Activated effector memory CD4-positive, alpha-beta T cell treated with Interleukin-2 at 50 U/mL for 16 hours (primary cell): ENCODE data around the gene ME3.

Experiments used
- DNase-seq: peaks from one replicate; pipeline ENCODE4 v3.0.0-alpha.2; 2020

Gene ME3

DNA sequence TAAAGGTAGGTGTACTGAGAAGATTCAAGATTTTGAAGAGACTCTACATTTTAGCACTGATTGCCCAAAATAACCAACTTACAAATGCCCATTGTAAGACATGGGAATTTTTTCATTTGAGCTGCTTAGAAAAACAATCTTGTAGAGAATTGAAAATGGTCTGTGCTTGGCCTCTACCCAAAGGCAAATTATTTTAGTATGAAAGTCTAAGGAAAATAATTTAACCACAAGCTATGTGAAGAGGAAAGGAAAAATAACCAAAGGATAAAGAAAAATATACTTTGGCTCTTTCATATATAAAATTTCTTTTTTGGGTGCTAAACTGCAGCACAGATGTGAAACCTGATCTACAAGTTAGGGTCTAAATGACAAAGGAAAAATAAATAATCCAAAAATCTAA lies 54.9 kb downstream of the ME3 start:
- no peak for DNase-seq

DNA sequence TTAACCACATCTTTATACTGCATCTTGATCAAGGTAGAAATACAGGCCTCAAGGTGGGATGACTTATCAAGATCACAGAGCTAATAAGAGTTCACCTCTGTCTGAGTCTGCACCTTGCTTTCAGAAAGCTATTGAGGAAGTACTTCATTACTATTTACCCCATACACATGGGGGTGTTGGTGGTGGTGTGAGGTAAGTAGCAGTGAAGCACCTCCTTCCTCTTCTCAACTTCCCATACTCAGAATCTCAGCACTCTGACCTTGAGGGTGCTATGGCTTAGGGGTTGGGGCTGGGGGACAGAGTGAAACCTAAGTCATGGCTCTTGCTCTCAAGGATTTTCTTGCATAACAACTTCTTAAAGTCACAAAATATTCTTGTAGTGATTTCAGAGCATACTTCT lies 56.9 kb downstream of the ME3 start:
- no peak for DNase-seq

DNA sequence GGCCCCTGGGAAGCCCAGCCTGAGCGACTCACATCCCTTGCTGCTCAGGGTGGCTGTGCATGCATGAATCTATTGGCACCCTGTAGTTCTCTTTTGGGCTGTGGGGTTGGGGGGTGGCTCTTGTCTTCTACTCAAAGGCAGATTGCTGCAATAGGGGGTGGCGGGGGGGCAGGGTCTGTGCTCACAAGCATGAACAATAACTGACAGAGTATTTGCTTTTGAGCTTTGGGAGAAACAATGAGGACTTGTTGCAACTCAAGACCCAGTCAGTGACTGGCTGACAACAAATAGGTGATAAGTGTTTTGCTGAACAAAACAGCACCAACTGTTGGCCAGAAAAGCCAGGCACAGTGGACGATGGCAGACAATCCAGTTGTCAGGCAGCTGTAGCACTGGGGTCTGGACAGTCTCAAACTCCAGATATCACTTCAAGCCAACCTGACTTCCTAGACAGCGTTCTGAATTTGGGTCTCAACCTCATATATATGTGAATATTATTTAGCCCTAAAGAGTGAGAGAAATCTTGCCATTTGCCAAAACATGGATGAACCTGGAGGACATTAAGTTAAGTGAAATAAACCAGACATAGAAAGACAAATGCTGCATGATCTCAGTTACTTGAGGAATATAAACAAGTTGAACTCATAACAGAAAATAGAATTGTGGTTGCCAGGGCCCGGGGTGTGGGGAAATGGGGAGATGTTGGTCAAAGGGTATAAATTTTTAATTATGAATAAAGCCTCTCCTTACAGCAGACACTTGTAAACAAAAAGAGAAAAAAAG lies 61.7 kb downstream of the ME3 start:
- DNase-seq: no peak

DNA sequence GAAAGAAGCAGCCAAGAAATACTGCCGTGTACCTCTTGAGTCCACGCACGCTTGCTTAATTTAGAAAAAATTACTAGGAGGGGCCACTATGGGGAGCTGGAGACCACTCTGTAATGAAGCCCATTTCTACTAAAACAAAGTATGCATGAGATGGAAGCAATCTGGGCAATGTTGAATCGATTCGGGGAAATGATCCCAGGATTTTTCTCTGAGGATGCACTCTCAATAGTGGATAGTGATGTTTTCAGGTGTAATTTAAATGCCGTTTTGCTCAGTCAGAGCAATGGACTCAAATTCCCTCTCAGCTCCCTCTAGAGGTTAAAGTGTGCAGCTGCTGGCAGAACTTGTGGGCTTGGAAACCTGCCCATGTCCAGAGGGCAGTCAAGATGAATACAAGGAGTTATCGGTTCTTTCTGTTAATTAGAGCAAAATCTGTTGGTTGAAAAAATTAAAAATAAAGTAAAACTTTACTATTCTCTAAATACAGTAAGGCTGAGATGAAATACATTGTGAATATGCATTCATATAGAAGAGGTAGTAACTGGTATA lies 64.1 kb downstream of the ME3 start:
- DNase-seq: no peak

DNA sequence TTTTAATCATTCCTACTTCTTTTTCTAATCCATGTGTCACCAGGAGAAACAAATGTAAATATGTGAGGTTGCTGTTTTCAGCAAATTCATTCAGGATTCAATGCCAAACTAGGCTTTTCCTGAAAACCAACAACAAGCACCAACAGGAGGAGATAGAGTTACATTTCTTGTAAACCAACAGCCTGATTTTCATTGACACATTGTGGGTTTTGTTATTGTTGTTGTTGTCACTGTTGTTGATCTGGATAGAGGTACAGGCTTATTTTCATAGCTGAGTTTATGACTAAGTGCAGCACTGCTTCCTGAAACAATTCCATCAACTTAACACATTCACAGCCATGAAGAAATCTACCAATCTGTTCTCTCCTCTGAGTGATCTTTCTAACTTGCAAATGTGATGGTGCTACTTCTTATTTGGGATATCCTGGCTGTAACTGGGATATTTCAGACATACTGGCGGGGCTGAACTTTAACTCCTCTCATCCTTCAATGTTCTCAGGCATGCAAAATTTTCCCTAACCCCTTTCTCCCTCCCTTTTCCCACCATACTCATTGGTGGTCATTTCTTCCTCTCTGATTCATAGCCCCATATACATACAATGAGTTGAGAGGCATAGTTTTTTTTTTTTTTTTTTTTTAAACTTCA lies 65.5 kb downstream of the ME3 start:
- DNase-seq: no peak

DNA sequence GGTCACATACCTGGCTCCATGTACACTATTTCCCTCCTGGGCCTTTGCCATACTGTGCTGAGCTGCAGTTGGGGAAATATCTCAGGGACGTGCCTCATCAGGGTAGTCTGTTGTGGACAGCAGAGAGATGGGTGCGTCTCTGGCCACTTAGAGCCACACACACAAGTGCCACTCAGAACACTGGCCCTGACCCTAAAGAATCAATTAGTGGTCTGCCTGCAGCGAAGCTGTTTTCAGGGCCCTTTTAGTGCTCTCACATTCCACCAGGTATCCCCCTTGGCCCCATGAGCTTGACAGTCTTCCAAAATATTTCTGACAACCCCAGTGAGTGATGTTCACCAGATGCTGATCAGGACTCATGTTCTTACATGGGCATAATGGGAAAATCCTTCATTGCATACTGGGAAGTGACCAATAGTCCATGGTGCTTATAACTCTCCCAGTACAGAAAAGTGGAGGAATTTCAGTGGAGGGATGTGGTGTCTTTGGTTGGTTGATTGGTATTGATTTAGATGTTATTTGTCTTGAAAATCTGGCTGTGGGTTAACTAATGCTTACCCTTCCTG lies 66.1 kb downstream of the ME3 start:
- no peak for DNase-seq

DNA sequence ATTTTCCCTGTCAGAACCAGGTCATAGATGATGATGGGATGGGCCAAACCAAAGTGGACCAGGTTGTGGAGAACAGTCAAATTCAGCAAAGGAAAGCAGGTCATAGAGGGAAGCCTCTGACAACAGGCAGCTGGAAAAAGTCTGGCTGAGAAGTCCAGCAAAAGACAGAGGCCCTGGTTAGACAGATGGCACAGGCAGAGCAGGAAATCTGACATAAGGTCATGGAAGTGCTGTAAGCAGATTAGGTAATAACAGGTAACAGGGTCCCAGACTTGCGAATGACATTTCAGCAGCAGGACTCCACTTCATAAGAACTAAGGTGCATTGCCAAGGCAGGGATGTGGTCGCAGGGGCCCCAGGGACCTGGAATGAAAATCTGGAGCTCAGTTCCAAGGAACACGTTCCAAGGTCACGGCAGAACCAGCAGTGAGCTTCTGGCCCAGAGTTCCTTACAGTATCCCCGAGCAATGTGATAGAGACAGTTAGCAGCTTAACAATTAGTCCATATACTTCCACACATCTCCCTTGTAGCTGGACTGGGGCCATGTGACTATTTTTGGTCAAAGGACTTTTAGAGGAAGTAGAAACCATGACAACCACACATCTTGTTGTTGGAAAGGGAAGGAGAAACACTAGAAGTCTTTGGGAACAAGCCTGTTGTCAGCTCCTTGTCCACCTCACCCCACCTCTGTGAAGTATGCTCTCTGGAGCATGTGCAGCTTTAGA lies 75.4 kb downstream of the ME3 start:
- DNase-seq: no peak

DNA sequence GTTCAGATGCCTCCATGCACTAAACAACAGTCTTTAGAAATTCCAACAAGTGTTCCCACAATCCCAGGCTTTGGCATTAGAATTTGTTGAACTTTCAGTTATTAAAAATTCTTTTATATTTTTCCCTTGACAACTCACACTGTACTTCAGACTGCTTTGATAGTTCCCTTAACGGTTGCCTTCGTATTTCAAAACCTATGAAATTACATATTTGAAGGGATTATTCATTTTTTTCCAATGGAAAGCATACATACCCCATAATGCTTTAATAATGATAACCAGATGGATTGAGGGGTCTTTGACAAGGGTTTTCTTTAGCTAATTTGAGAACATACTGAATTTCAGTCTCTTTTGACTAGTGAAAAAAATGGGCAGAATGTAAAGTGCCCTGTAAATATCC lies 76.5 kb downstream of the ME3 start:
- no peak for DNase-seq

DNA sequence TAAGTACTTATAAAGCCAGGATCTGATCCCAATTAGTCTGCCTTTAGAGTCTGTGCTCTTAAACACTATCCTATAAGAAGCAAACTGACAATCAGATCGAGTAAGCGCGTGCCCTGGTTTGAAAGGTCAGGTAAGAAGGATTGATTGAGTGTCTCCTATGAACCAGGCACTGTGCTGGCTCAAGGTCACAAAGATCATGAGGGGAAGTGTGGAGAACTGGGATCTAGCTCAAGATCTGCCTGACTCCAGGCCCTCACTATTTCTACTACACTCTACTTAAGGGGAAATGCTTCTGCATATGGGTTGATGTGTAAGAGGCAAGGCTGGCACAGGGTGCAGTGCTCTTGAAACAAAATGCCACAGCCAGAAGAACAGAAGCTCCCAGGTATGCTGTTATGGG lies 77.0 kb downstream of the ME3 start:
- no peak for DNase-seq

DNA sequence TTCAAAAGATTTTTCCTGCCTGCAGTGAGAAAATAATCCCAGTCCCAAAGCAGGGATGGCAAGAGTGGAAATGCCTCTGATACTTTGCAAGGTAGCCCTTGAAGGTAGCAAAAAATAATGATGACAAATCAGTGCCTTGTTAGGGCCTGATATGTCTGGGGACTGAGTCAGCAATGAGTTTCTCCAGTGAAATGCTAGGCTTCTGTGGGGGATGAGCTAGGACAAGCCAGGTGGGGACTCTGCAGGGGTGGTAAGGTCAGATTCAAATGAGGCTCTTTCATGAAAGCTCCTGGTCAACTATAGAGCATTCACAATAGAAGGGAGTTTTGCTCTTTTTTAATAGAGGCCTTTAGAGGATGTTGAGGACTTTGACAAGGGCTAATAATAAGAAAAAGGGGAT lies 77.7 kb downstream of the ME3 start:
- DNase-seq: no peak

DNA sequence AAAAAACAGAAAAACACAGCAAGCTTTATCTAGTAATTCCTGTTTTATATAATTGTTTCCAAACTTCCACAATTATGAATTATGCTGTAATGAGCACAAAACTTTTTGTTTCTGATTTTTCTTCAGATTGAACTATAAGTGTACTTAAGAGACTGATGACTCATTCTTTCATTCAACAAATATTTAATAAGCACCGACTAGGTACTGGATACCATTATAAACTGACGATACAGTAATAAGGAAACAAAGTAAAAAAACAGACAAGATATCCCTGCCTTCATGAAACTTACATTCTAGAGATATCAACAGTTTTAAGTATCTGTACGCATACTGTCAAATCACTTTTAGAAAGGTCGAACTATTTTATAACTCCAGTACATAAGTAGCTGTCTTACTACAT lies 78.6 kb downstream of the ME3 start:
- no peak for DNase-seq

DNA sequence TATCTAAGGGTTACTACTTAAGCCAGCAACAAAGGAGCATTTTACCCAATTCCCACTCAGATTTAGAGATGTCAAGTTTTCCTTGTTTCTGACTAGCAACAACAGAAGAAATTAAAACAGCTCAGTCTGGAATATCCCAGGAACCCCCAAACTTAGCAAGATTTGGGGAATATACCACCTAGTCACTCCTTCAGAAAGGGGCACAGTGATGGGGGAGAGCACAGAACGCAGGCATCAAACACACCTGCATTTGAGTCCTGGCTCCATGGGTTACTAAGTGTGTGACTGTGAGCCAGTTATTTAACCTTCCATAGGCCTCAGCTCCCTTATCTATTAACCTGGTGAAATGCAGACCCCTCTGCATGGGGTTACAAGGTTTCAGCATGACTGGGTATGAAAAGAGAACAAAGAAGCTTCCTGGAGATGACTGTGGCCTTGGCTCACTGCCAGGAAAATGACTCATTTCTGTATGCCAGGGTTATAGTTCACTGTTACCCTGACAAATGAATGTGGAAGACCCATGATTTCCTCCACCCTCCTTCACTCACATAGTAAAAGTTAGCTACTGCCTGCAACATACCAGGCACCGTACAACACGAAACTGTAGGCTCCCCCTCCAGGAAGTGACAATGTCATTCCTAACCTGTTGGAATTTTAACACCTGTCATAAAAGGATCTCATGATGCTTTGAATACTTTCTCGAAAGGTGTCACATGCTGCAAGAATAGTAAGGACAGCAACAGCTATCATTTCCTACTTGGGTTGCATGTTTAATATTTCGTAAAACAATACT lies 79.6 kb downstream of the ME3 start:
- DNase-seq: peak; percentile 22

DNA sequence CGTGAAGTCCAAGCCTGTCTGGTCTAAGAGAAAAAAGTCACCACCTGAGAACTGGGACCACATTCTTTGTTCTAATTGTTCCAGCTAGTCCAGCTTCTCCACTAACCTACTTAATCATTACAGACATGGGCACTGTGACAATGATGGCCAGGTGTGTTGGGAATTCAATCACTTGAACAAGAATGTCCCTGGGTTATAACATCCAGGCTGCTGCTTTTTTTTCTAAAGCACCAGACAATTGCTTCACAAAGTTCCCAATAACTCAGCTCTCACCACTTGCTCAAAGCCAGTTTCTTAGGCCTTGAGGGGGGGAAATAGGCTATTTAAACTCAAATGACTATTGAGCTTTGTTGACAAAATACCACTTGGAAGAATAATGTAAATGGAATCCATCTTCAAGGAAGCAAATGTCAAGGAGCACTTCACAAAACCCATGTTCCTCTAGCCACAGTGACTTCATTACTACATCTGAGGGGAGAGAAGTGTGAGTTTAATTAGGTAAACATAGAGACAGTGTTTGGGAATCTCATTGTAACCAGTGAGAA lies 80.3 kb downstream of the ME3 start:
- DNase-seq: no peak

DNA sequence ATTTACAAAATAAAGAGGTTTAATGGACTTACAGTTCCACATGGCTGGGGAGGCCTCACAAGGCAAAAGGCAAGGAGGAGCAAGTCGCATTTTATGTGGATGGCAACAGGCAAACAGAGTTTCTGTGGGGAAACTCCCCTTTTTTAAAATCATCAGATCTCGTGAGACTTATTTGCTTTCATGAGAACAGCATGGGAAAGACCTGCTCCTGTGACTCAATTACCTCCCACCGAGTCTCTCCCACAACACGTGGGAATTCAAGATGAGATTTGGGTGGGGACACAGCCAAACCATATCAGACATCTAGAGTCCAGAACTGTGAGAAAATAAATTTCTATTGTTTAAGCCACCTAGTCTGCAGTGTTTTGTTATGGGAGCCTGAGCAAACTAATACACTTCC lies 80.8 kb downstream of the ME3 start:
- DNase-seq: no peak

DNA sequence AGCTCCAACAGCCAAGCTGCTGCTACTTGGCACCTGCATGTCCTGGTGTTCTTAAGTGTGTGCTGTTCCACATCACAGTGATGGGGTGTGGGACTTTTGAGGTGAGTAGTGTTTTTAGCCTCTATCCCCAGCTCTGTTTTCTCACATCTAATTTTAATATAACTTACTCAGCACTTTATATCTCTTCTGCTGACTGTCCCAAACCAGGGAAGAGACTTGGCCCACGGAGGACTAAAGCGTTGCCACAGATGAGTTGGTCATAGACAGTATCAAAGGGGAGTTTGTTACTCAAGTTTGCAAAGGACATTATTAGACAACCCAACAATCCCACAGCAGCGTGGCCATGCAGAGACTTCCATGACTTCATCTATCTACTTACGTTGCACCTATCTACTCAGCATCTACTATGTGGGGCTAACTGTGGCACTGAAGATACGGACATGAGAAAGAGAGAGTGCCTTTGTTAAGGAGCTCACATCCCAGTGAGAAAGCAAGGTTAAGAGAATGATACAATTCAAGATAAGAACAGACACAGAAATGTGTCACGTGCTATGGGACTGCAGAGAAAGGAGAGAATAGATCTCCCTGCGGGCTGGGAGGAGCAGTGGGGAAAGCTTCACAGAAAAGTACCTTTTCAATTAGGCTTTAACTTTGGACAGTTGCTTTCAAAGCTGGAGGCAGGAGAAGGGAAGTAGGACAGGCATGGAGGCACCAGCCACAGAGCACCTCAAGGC lies 82.4 kb downstream of the ME3 start:
- DNase-seq: no peak

DNA sequence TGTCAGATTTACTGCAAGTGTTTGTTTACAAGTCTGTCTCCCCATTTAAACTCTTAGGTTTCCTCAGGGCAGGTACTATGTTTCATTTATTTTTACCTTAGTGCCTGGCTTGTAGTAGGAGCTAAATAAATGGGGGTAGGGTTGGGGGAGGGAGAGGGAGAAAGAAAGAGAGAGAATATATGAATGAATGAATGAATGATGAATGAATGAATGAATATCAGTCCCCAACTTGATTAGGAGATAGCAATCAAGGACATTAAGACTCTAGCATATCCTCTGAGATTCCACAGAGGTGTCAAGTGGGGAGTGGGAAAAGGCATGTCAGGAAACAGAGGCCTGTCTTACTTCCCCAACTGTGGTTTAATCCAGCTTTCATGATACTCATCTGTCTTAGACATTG lies 83.2 kb downstream of the ME3 start:
- DNase-seq: no peak

DNA sequence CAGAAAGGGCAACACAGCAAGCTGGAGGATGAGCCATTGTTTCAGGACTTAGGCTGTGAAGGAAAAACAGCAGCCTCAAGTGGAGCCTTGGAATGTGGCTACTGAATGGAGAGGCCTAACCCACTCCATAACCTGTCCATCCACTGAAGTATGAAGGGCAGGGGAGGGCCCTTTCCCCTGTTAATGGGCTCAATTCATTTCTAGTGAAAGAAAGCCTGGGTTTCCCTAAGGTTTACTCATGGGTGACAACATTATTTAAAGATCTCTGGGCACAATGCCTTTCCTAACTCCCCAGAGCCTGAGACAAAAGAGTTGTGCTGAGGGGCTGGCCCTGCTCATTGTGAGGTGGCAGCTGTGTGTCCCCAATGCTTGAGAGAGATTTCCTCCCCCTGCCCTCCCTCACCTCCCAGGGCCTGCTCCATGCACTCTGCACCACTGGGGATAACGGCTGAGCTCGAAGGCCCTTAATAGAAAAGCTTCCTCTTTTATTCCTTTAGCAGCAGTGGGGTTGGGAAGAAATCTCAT lies 83.8 kb downstream of the ME3 start:
- no peak for DNase-seq

DNA sequence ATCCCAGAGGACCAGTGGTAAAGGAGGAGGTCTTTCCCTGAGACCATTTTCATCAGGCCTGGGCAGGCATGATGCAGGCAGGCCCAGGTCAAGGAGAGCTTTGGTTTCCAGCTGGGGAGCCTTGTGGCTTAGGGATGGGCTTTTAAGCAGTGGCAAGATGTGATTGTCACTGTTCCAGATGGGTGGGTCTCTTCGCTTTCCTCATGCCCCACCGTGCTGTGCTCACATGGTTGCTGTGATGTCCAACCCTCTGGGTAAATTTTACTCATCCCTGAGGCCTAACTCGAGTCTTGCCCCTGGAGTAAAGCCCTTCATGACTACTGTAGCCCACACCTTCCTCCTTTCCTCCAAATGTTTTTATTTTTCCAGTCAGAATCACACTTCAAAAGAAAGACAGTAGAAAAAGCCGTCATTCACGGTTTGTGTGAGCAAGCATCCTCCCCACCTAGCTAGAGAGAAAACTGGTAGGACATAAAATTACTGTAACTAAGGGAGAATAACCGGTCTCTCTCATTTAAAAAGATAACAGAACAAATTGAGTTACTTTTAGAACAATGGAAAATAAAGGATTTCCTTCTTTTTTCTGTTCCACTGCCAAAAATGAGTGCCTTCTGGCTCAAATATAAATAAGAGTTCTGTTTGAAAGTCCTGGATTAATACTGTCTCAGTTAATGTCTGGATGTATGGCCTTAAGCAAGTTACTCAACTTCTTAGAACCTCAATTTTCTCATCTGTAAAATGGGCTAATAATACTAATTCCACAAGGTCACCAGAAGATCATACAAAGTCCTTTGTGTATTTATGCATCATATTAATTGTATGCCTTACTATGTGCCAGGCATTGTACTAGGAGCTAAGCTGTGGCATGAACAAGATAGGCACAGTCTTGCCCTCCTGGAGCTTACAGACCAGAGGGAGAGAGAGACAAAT lies 84.9 kb downstream of the ME3 start:
- no peak for DNase-seq

DNA sequence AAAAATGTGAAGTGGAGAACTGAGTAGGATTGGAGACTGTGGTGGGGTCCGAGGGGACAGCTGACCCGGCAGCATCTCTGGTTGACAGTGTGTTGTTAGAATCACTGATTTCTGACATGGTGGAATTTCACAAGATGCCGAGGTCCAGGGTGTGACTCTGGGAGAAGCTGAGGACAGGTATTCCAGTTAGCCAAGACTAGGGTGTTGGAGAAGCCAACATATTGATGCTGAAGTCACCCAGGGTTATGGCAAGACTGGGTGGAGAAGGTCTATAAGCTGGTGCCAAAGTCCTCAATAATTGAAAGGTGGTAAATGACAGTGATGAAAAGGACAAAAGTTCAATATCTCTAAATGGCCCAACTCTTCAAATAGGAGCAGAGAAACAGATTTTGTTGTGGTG lies 86.1 kb downstream of the ME3 start:
- no peak for DNase-seq

DNA sequence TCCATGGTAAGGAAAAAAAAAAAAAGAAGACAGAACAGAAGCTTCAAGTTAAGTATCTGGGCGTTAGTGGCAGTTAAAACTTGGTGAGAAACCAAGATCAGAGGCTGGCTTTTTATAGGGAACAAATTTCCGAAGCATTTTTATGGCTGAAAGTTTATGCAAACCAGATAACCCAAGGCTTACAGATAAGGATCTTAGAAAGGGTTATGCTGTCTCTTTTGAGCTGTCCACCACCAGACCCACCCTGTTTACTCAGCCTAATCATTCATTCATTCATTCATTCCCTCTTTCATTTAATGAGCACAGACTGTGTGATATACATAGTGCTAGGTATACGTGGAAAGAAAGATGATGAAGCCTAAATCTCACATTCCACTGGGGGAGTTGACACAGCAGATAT lies 89.5 kb downstream of the ME3 start:
- DNase-seq: no peak
